K562 (cell line): ENCODE results near the gene CDC27. TPM values are rescaled to one million over a fixed set of nuclear protein-coding genes. Genes with fewer than 3 reads are reported as not detected.
A peak's percentile ranks its signal among the peaks of the same experiment; 100 is the strongest.

Experiments
- CBX1 ChIP-seq: sonication (generic); IDR thresholded peaks from 2 replicates; pipeline ENCODE4 v1.6.1; 2016; ENCODE audit warnings: antibody characterized with exemption, low read depth, mild to moderate bottlenecking
- CC2D1A ChIP-seq: fragments of 450-650 bp; IDR thresholded peaks from 2 replicates; pipeline ENCODE4 v1.6.1; 2017; ENCODE audit warnings: mild to moderate bottlenecking
- KLF1 ChIP-seq: fragments of 450-650 bp; IDR thresholded peaks from 2 replicates; pipeline ENCODE4 v1.6.1; 2016; ENCODE audit warnings: missing genetic modification characterization, missing compliant biosample characterization
- MAFG ChIP-seq: fragments of 450-650 bp; conservative IDR thresholded peaks from 2 replicates; pipeline ENCODE4 v1.6.1; 2016; ENCODE audit warnings: missing genetic modification characterization, missing compliant biosample characterization
- NCOA4 ChIP-seq: fragments of 450-650 bp; IDR thresholded peaks from 2 replicates; pipeline ENCODE4 v1.6.1; 2018; ENCODE audit warnings: mild to moderate bottlenecking; ENCODE audit not compliant: partially characterized antibody
- PCBP1 ChIP-seq: fragments of 200-400 bp; formaldehyde crosslinking; IDR thresholded peaks from 2 replicates; pipeline ENCODE4 v1.6.1; 2018; ENCODE audit warnings: mild to moderate bottlenecking, low read depth, low read length; ENCODE audit not compliant: poor library complexity, severe bottlenecking
- POLR2A ChIP-seq: fragments of 450-650 bp; conservative IDR thresholded peaks from 2 replicates; pipeline ENCODE4 v1.6.1; 2016
- RBM17 ChIP-seq: fragments of 200-400 bp; formaldehyde crosslinking; IDR thresholded peaks from 2 replicates; pipeline ENCODE4 v1.6.1; 2017; ENCODE audit warnings: low read depth, mild to moderate bottlenecking, low read length, borderline replicate concordance
- RHOXF2B ChIP-seq: fragments of 250-450 bp; sonication (Bioruptor Pico); conservative IDR thresholded peaks from 2 replicates; pipeline ENCODE4 v1.5.1; 2021
- ZFPM2 ChIP-seq: fragments of 250-450 bp; sonication (Bioruptor Pico); IDR thresholded peaks from 2 replicates; pipeline ENCODE4 v1.5.1; 2022; ENCODE audit warnings: mild to moderate bottlenecking
- polyA plus RNA-seq, 8 experiments: library from polyadenylated mRNA; depleted of rRNA in 4 of 8; stranded (reverse) in 5 of 8; unstranded in 3 of 8; fragments of >200 nt; fragmentation: Nextera tagmentation in 2 of 8; fragmentation: Illumina TruSeq in 1 of 8; extraction: Ambion mirVana in 2 of 8; extraction: Trizol in 1 of 8; gene quantifications; 2 replicates each; pipeline versions ENCODE4 v1.2.1 to v1.2.3, GENCODE V29; 2011 to 2014; ENCODE audit warnings: inconsistent platforms in 1 of 8, missing spikeins in 1 of 8
- total RNA-seq, 7 experiments: library from RNA; depleted of rRNA in 6 of 7; stranded (reverse); fragments of >200 nt in 6 of 7; fragmentation: Illumina TruSeq in 2 of 7; extraction: Trizol in 2 of 7; gene quantifications; 2 replicates each; pipeline versions ENCODE4 v1.2.1 to v1.2.3, GENCODE V29; 2011 to 2021; ENCODE audit warnings: low replicate concordance in 1 of 7
- TF ChIP-seq, protein P1 (sequence below), 2 experiments: fragments of 450-650 bp; IDR thresholded peaks; 2 replicates each; pipeline ENCODE4 v1.6.1; 2018; ENCODE audit warnings: mild to moderate bottlenecking in 2 of 2, low read depth in 1 of 2; ENCODE audit not compliant: partially characterized antibody in 2 of 2

The CDC27 gene
- total and polyA plus RNA-seq, 9 of the 15 experiments (the other 6 are each of a cell fraction or from before 2014, with no cell fraction given): 28.6 to 155 (median 94.1) TPM

DNA sequence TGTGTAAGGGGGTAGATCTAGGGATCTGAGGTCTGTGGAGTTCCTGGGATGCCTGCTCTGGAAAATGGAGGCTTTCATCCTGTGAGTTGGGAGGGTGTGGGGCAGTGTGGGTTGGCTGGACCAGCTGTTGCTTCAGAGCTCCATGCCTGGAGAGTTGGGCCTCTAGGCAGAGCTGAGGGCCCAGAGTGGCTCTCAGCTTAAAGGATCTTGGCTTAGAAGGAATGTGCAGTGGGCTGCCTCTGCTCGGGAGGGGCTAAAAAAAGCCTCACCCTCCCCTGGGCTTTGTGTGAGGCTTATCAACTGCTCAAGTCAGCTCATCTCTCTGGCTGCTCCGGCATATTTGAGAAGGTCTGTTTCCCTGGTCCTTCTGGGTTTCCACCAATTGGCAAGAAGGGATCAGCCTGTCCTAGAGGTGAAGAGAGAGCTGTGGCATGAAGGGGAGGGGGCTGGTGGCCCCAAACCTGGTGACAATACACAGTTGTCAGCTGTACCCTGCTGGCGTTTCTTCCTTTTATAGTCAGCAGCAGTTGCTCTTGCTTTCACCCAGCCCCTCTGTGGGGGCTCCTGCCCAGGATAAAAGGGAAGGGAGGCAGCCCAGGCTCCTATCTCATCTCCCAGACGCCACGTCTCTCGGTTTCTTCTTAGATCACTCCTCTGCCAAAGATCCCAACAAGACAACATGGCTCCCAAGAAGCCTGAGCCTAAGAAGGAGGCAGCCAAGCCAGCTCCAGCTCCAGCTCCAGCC lies 19.8 kb upstream of the CDC27 start, which contains the start of gene MYL4 (continued):
- TF ChIP-seq KLF1 (no peak), RBM17 (no peak), CC2D1A (no peak), CBX1 (no peak), MAFG (no peak), POLR2A (peak; percentile 70), PCBP1 (no peak), ZFPM2 (CRISPR knock-in tag) (no peak), NCOA4 (no peak), RHOXF2B (no peak)
- TF ChIP-seq, protein P1, sequence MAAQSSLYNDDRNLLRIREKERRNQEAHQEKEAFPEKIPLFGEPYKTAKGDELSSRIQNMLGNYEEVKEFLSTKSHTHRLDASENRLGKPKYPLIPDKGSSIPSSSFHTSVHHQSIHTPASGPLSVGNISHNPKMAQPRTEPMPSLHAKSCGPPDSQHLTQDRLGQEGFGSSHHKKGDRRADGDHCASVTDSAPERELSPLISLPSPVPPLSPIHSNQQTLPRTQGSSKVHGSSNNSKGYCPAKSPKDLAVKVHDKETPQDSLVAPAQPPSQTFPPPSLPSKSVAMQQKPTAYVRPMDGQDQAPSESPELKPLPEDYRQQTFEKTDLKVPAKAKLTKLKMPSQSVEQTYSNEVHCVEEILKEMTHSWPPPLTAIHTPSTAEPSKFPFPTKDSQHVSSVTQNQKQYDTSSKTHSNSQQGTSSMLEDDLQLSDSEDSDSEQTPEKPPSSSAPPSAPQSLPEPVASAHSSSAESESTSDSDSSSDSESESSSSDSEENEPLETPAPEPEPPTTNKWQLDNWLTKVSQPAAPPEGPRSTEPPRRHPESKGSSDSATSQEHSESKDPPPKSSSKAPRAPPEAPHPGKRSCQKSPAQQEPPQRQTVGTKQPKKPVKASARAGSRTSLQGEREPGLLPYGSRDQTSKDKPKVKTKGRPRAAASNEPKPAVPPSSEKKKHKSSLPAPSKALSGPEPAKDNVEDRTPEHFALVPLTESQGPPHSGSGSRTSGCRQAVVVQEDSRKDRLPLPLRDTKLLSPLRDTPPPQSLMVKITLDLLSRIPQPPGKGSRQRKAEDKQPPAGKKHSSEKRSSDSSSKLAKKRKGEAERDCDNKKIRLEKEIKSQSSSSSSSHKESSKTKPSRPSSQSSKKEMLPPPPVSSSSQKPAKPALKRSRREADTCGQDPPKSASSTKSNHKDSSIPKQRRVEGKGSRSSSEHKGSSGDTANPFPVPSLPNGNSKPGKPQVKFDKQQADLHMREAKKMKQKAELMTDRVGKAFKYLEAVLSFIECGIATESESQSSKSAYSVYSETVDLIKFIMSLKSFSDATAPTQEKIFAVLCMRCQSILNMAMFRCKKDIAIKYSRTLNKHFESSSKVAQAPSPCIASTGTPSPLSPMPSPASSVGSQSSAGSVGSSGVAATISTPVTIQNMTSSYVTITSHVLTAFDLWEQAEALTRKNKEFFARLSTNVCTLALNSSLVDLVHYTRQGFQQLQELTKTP (IDR thresholded peaks at IDR 0.05; ENCODE audit: low read depth in 1 of 2, partially characterized antibody in 2 of 2): peak in 1 of 2 experiments; percentile 64
